HG03460 (cell line): ENCODE data around the gene DTNBP1.

Source experiments
- ATAC-seq: cut with Tn5 transposase; IDR thresholded peaks from one replicate; pipeline ENCODE4 v1.9.1; 2021; ENCODE audit not compliant: unreplicated experiment

DTNBP1 gene

GRCh38 chr6:15626878-15627674 lies 35.8 kb downstream of the DTNBP1 start:
- ATAC-seq, result no peak

- no peak for ATAC-seq
Observed at GRCh38 chr6:15626160-15626559, 36.7 kb downstream of the DTNBP1 start.

GRCh38 chr6:15623276-15624116 lies 39.3 kb downstream of the DTNBP1 start:
- no peak for ATAC-seq

GRCh38 chr6:15622045-15622740 lies 40.6 kb downstream of the DTNBP1 start:
- ATAC-seq, result no peak

DNA sequence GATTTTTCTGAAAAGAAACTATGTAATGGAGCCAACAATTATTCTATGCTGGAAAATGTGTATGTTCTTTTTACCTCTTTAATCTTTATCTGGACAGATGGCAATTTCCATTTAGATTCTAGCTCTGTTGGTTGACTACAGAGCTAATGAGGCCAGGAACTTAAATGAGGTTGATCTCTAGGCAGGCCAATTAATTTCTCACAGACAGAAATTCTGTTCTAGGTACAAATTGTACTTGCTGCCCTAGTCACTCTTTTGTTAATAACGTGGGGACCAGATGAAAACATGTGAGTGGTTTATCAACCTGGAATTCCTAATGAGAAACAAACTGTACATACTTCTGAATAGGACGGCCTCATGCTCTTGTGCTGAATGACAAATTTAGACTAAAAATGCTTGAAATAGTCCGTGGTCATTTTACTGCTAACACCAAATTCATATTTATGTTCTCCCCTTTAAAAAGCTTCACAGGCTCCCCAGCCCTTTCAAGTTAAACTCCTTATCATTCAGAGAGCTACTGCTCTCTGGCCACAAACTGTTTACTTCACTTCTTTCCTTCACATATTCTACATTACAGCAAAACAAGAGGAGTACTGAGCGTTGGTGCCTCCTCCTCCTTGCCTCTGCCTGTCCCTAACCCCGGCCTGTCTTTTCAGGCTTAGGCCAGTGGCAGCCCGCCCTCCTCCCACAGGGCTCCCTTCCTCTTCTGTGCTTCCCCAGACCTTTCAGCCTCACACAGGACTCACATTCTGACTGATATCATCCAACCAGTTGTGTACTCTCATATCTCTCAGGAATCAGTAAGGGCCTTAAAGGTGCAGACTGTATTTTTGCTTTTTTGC lies 41.4 kb downstream of the DTNBP1 start:
- peak; percentile 90 for ATAC-seq

DNA sequence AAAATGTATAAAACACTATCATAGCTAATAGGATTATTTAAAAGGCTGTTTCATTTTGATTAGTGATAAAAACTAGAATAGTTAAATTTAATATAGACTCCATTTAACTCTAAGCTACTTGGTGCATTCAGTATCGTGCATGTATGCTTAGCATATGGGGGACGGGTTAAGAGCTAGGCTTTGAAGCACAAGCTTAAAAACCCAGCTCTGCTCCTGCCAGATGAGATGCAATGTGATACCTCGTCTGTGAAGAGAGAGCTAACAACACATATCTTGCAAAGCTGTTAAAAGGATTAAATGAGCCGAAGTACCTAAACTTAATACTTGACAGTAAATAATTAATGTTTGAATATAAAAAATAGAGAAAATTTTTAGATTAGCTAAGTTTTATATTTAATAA lies 42.2 kb downstream of the DTNBP1 start:
- ATAC-seq, result no peak

DNA sequence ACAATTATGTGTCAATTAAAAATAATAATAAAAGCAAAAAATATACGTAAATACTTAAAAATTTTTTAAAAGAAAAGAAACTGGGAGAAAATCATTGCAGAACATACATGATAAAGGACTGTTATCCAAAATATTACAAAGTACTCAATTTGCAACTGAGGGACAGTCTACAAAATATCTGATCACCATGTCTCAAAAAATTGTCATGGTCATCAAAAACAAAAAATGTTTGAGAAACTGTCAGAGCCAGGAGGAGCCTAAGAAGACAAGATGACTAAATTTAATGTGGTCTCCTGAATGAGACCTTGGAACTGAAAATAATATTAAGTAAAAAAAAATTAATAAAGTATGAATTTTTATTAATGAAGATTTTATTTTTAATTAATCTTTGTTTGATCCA lies 43.5 kb downstream of the DTNBP1 start:
- ATAC-seq, result no peak

DNA sequence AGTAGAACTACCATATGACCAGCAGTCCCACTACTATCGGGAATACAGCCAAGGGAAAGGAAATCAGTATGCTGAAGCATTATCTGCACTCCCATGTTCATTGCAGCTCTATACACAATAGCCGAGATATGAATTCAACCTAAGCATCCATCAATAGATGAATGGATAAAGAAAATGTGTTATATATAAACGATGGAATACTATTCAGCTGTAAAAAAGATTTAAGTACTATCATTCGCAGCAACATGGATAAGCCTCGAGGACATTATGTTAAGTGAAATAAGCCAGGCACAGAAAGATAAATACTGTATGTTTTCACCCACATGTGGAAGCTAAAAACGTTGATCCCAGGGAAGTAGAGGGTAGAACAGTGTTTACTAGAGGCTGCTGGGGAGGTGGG lies 44.1 kb downstream of the DTNBP1 start:
- no peak for ATAC-seq

GRCh38 chr6:15616261-15616660 lies 46.6 kb downstream of the DTNBP1 start:
- no peak for ATAC-seq

GRCh38 chr6:15615802-15616201 lies 47.0 kb downstream of the DTNBP1 start:
- ATAC-seq, result peak; percentile 63

DNA sequence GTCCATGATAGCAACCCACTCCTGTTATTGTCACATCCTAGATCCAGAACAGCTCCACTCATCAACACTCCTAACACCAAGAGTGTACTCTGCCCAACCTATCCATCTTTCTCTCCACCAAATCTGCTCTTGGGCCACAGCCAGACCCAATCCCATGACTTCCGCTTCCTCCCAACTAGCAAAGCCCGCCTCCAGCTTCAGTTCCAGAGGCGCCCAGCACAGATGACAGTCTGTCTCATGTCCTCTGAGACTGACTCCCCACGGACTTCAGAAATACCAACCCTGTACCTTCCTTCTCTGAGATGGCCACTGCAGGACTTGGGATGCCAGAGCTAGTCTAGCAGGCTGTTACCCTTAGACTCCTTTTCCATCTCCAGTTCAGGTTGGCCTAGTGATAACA lies 48.6 kb downstream of the DTNBP1 start:
- ATAC-seq, result no peak

GRCh38 chr6:15608396-15608795 lies 54.4 kb downstream of the DTNBP1 start:
- ATAC-seq, result no peak

- no peak for ATAC-seq
Observed at GRCh38 chr6:15607603-15608002, 55.2 kb downstream of the DTNBP1 start.

DNA sequence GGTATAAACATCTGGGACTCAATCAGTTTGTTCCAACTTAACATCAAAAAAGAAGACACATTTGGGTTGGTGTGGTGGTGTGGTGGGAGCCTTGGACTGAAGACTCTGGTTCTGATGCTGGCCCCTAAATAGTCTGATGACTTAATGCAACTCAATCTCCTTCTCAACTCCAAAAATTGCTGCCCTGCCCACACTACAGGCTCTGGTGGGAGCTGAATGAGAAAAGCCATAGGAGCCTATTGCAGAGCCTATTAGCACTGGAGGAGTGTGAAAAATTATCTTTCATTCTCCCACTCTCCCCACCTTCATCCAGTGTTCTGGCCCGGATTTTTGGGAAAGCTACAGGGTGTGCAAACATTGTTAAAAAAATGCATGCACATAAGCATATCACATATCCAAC lies 56.5 kb downstream of the DTNBP1 start:
- no peak for ATAC-seq

DNA sequence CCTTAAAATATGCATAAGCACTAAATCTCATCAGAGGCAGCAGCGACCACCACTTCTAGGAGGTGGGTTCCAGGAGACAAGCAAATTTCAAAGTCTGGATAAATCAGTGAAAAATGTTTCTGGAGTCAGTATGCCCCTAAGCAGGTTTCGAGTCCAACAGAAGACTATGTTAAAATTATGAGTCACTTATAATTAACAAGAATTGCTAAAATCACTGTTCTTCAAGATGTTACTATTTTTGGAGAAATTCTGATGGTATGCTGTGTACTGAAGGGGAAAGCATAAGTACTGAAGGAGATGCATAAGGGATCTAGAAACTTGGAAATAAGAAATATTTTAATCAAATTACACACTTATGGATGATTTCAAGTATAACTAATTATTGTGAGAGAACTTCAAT lies 58.0 kb downstream of the DTNBP1 start:
- no peak for ATAC-seq

DNA sequence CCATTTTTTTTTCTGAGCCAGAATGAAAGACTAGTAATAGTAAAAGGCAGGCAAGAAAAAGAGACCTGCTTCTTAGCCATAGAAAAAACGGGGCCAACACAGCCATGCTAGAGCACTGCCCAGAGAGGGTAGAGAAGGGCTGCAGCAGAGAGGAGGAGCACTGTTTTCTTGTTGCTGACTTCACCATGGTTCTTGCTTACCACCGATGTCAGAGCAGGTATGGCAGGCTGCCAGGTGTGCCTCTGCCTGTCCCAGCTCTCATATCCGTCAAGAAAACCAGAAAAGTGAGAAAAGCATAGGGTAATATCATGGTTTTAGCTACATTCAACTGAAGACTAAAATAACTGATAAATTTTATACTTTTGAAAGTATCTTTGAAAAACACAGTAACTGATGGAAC lies 60.7 kb downstream of the DTNBP1 start:
- ATAC-seq, result no peak

DNA sequence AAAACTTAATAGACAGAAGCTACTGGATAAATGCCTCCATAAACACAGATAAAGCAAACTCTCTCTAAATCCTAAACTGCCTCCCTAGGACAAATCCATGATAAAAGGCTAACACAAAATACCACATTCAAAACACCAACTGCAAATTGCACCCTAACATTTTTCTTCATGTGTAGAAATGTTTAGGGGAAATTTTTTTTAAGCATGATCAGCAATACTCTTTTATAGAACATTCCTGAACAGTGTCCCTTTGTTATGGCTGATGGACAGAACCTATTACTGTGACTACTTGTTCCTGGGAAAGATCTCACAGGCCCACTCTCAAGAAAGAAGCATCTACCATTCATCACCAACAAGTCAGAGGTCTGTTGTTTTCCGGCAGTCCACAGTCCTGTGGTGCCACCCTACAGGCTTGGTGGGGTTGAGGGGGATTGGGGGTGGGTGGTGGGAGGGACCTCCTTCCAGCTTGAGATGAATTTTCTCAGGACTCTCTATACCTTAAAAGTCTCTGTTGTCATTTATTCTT lies 64.5 kb downstream of the DTNBP1 start:
- ATAC-seq, result no peak

- ATAC-seq, result no peak
Observed at GRCh38 chr6:15596186-15596896, 66.5 kb downstream of the DTNBP1 start.

DNA sequence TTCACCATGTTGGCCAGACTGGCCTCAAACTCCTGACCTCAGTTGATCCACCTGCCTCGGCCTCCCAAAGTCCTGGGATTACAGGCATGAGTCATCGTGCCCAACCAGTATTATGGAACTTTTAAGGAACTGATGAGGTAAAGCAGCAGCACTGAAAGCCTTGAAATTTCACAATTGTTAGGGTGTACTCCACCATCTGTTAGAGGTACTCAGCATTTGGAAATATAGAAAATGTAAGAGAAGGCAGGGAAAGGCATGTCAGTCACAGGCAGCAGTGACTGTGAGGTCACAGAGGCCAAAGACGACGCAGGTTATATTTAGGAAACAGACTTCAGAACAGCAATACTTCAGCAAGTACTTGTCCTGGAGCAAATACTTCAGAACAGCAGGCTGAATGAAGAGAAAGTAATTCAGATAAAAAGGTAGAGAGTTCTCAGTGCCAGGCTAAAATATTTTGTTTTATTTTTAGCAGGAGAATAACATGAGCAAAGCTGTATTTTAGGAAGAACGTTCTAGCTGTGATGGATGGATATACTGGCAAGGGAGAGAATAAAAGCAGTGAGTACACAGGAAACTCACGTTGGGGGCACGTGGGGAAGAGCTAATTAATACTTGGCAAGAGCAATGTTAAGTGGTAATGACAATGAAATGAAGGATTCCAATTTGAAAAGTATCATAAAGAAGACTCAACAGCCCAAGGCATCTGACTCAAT lies 67.2 kb downstream of the DTNBP1 start:
- no peak for ATAC-seq
